ENCODE measurements around the gene ANKLE1. TPM values are rescaled to one million over a fixed set of nuclear protein-coding genes. Genes with fewer than 3 reads are reported as not detected.

The ANKLE1 gene
- total RNA-seq, 1 experiment from 2014 or later, result 16.5 TPM

DNA sequence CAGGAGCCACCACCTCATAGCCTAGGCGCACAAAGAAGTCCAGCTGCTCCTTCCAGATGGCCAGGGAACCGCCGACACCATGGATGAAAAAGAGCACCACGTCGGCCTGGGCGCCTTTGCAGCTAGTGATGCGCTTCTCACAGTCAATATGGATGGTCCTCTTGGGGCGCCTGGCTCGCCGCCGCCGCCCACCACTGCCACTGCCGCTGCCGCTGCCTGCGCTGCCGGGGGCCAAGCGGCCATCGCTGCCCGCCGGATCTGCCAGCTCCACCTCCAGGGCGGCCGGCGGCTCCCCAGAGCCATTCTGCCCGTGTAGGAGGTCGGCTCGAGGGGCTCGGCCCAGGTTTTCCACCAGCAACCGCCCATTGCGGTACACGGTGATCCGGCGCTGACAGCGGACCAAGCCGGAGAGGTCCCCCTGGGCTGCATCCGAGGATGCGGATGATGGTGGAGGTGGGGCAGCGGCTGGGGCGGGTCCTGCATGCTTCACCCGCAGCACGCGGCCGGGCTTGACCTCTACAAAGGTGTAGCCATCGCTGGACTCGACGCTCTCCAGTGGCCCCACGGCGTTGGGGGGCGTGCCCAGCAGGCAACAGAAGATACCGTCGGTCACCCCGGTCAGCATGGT, 19.4 kb downstream of the ANKLE1 start:
- Histone ChIP-seq H3K56ac (ENCODE audit: insufficient read length, low read depth, low read length) (no peak overlapping the region), H3T11ph (ENCODE audit: low read length) (no peak overlapping the region), H2BK12ac (ENCODE audit: insufficient read length, low read depth, low read length) (no peak overlapping the region), H3K4me1 (ENCODE audit: insufficient read depth, low read length) (peaks cover 3% of the 10 kb centered on the region; the same call in 1 of the 2 replicates), H3K27ac (ENCODE audit: insufficient read length, low read depth, low read length) (no peak overlapping the region), H3K23ac (ENCODE audit: insufficient read length, low read depth, low read length) (no peak overlapping the region), H3K14ac (ENCODE audit: insufficient read depth, low read length) (no peak overlapping the region), H4K20me1 (ENCODE audit: control insufficient read depth, insufficient read depth, insufficient read length) (no peaks in the 10 kb centered on the region), H2BK15ac (ENCODE audit: low read depth, low read length) (no peak overlapping the region), H3K9me3 (ENCODE audit: control insufficient read depth, low read depth, low read length) (no peaks in the 10 kb centered on the region), H2BK5ac (ENCODE audit: insufficient read length, low read length) (no peak overlapping the region), H3K18ac (ENCODE audit: insufficient read length, low read depth, low read length) (no peak overlapping the region), H2BK20ac (ENCODE audit: low read depth, low read length, poor library complexity, severe bottlenecking) (no peak overlapping the region), H3K79me2 (ENCODE audit: insufficient read depth, low read length) (no peaks in the 10 kb centered on the region), H3K9ac (ENCODE audit: extremely low read depth, insufficient read length, low read length) (no peak overlapping the region), H3K4ac (ENCODE audit: low read depth, low read length) (no peak overlapping the region), H3K23me2 (ENCODE audit: insufficient read length, low read depth, low read length, poor library complexity, severe bottlenecking) (no peaks in the 10 kb centered on the region), H2BK120ac (ENCODE audit: low read depth, low read length, poor library complexity, severe bottlenecking) (no peak overlapping the region), H4K91ac (ENCODE audit: insufficient read length, low read depth, low read length) (no peak overlapping the region), H4K5ac (ENCODE audit: insufficient read length, low read depth, low read length) (no peak overlapping the region), H4K8ac (replicated peaks; ENCODE audit: insufficient read length, low read depth, low read length) (no peak overlapping the region), H3K79me1 (ENCODE audit: insufficient read depth, low read depth, low read length, poor library complexity, severe bottlenecking) (no peaks in the 10 kb centered on the region), H2AK5ac (ENCODE audit: insufficient read length, low read length) (no peak overlapping the region), H3K27me3 (ENCODE audit: insufficient read depth, low read length) (no peaks in the 10 kb centered on the region), H2AFZ (ENCODE audit: low read length) (no peak overlapping the region), H3K4me2 (ENCODE audit: insufficient read depth, insufficient read length, low read length) (no peak overlapping the region)
- H3K27me3 Mint-ChIP-seq (ENCODE audit: low read depth), result no peaks in the 10 kb centered on the region; the same call in 1 of the 2 replicates
- peaks cover 15 to 30% (median 24%) of the 10 kb centered on the region in 3 experiments for H3K36me3 Mint-ChIP-seq (ENCODE audit: insufficient read depth in 1 of 3, low read depth in 3 of 3)
- no peak for DNase-seq
- H3K9me3 Mint-ChIP-seq, result peaks cover 4% of the 10 kb centered on the region in 2 experiments; a peak in 3 of 5 replicates
- peak overlapping the region in 1 of 3 experiments; percentile 65; a peak in 1 of 7 replicates for H3K27ac Mint-ChIP-seq
- peaks cover 21 to 28% of the 10 kb centered on the region in 2 experiments for H3K4me1 Mint-ChIP-seq
- no CpG with 5 or more reads among the region's 51 CpGs for WGBS (ENCODE audit: extremely low coverage, insufficient read length, low lambda C conversion rate)
- 0 out of 5 replicates have a peak overlapping the region, but pooled peaks of 1 of the 2 experiments have one; percentile 40 for H3K4me3 Mint-ChIP-seq
- TF ChIP-seq, protein P1, sequence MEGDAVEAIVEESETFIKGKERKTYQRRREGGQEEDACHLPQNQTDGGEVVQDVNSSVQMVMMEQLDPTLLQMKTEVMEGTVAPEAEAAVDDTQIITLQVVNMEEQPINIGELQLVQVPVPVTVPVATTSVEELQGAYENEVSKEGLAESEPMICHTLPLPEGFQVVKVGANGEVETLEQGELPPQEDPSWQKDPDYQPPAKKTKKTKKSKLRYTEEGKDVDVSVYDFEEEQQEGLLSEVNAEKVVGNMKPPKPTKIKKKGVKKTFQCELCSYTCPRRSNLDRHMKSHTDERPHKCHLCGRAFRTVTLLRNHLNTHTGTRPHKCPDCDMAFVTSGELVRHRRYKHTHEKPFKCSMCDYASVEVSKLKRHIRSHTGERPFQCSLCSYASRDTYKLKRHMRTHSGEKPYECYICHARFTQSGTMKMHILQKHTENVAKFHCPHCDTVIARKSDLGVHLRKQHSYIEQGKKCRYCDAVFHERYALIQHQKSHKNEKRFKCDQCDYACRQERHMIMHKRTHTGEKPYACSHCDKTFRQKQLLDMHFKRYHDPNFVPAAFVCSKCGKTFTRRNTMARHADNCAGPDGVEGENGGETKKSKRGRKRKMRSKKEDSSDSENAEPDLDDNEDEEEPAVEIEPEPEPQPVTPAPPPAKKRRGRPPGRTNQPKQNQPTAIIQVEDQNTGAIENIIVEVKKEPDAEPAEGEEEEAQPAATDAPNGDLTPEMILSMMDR (conservative IDR thresholded peaks at IDR 0.05), result no peak

Data from H9 (cell line).